ENCODE measurements around the gene TKFC. TPM values are rescaled to one million over a fixed set of nuclear protein-coding genes. Genes with fewer than 3 reads are reported as not detected.

TKFC gene
- 42.7 to 75.6 TPM (median 69.4 TPM) in 5 replicates for total RNA-seq (2022; extraction: Qiagen RNA extraction; ENCODE audit: low read depth)

GRCh38 chr11:61332797-61333549 is at the start of gene TKFC, which contains the start of gene DDB1:
TKFC (plus strand) TSS chr11:61333228; CDS start chr11:61334729, 1,501 bp downstream.
DDB1 (minus strand) TSS chr11:61333105; CDS start chr11:61332968, 137 bp downstream.

GRCh38 chr11:61294717-61295595 is 38.1 kb upstream of the TKFC start, which contains the start of gene VWCE:
VWCE (minus strand) TSS chr11:61295316; CDS start chr11:61295037, 279 bp downstream.

GRCh38 chr11:61361741-61362541 is 28.9 kb downstream of the TKFC start, which contains the start of the genes CYB561A3 and TMEM138:
CYB561A3 (minus strand) TSS chr11:61361882; CDS start chr11:61356713, 5,169 bp downstream.
TMEM138 (plus strand) TSS chr11:61362374; CDS start chr11:61364391, 2,017 bp downstream.

Other genes with a start within 250 kb of the TKFC start
- gene CD5, start 230.7 kb upstream of the TKFC start, total RNA-seq (2022; extraction: Qiagen RNA extraction; ENCODE audit: low read depth): not detected in 5 replicates
- 15.9 to 18.7 TPM (median 18.2 TPM) in 5 replicates for gene VPS37C, start 171.8 kb upstream of the TKFC start, total RNA-seq (2022; extraction: Qiagen RNA extraction; ENCODE audit: low read depth)
- gene PGA3, start 129.7 kb upstream of the TKFC start, total RNA-seq (2022; extraction: Qiagen RNA extraction; ENCODE audit: low read depth): not detected in 5 replicates
- gene PGA4, start 110.9 kb upstream of the TKFC start, total RNA-seq (2022; extraction: Qiagen RNA extraction; ENCODE audit: low read depth): not detected in 5 replicates
- gene PGA5, start 92.1 kb upstream of the TKFC start, total RNA-seq (2022; extraction: Qiagen RNA extraction; ENCODE audit: low read depth): not detected in 5 replicates
- 0.55 to 0.91 TPM (median 0.64 TPM) in 5 replicates for gene VWCE, start 37.9 kb upstream of the TKFC start, total RNA-seq (2022; extraction: Qiagen RNA extraction; ENCODE audit: low read depth)
- 164 to 177 TPM (median 170 TPM) in 5 replicates for gene DDB1, start 123 bp upstream of the TKFC start, total RNA-seq (2022; extraction: Qiagen RNA extraction; ENCODE audit: low read depth)
- 36.8 to 47.2 TPM (median 44.5 TPM) in 5 replicates for gene CYB561A3, start 28.7 kb downstream of the TKFC start, total RNA-seq (2022; extraction: Qiagen RNA extraction; ENCODE audit: low read depth)
- 94.4 to 122 TPM (median 113 TPM) in 5 replicates for gene TMEM138, start 29.1 kb downstream of the TKFC start, total RNA-seq (2022; extraction: Qiagen RNA extraction; ENCODE audit: low read depth)
- gene TMEM216, start 59.4 kb downstream of the TKFC start, total RNA-seq (2022; extraction: Qiagen RNA extraction; ENCODE audit: low read depth): 16.0 to 19.4 TPM (median 17.9 TPM) in 5 replicates
- gene CPSF7, start 96.7 kb downstream of the TKFC start, total RNA-seq (2022; extraction: Qiagen RNA extraction; ENCODE audit: low read depth): 70.5 to 77.6 TPM (median 70.8 TPM) in 5 replicates
- 32.1 to 50.3 TPM (median 46.1 TPM) in 5 replicates for gene SDHAF2, start 96.9 kb downstream of the TKFC start, total RNA-seq (2022; extraction: Qiagen RNA extraction; ENCODE audit: low read depth)
- gene LRRC10B, start 175.5 kb downstream of the TKFC start, total RNA-seq (2022; extraction: Qiagen RNA extraction; ENCODE audit: low read depth): 0.08 to 0.20 TPM (median 0.16 TPM) in 5 replicates
- gene SYT7, start 247.8 kb downstream of the TKFC start, total RNA-seq (2022; extraction: Qiagen RNA extraction; ENCODE audit: low read depth): 0.69 to 1.1 TPM (median 1.1 TPM) in 5 replicates